Limb (tissue), 2 donors: ENCODE measurements around the gene ERMN.
"Not testable (repeated sequence)": the region's sequence is repeated elsewhere in the genome, so short reads cannot be mapped to it uniquely, and the experiment has no call there.

Source experiments
- DNase-seq, 2 donors: peaks; one replicate each; pipeline ENCODE4 v3.0.0-alpha.2; 2016; ENCODE audit errors: extremely low spot score in 2 of 2

The ERMN gene, protein sequence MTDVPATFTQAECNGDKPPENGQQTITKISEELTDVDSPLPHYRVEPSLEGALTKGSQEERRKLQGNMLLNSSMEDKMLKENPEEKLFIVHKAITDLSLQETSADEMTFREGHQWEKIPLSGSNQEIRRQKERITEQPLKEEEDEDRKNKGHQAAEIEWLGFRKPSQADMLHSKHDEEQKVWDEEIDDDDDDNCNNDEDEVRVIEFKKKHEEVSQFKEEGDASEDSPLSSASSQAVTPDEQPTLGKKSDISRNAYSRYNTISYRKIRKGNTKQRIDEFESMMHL

DNA sequence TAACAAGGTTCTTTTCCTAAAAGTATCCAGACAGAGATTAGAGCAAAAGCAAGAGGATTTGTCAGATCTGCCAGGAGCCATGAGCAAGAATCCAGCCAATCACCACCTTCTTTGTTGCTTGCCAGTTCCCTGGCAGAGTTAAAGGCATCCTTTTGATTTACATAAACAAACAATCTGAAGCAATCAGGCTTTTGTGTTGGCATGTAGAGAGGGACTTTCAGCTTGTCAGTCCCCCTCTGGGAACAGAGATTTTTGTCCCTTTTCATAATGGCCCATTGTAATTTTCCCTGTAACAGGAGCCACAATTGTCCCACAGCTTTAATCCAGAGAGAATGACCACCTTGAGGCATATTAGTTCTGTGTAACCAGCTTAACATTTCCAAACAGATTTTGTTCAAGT lies at the start of gene ERMN:
Gene ERMN (minus strand): TSS at position 39 of the 400 bp plus-strand sequence. CDS start 182 bp downstream, outside the sequence.
- no peak for DNase-seq

DNA sequence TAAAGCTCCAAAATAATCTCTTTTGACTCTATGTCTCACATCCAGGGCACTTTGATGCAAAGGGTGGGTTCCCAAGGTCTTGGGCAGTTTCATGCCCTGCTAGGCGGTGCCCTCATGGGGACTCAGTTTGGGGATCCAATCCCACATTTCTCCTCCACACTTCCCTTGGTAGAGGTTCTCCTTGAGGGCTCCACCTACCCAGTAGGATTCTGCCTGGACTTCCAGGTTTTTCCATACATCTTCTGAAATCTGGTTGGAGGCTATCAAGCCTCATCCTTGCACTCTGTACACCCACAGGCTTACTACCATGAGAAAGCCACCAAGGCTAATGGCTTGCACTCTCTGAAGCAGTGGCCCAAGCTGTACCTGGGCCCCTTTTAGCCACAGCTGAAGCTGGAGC lies 49.8 kb upstream of the ERMN start:
- no peak for DNase-seq

DNA sequence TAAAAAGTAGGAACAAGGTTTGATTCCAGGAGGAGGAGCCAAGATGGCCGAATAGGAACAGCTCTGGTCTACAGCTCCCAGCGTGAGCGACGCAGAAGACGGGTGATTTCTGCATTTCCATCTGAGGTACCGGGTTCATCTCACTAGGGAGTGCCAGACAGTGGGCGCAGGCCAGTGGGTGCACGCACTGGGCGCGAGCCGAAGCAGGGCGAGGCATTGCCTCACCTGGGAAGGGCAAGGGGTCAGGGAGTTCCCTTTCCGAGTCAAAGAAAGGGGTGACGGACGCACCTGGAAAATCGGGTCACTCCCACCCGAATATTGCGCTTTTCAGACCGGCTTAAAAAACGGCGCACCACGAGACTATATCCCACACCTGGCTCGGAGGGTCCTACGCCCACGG lies 42.9 kb upstream of the ERMN start:
- not testable (repeated sequence) for DNase-seq

DNA sequence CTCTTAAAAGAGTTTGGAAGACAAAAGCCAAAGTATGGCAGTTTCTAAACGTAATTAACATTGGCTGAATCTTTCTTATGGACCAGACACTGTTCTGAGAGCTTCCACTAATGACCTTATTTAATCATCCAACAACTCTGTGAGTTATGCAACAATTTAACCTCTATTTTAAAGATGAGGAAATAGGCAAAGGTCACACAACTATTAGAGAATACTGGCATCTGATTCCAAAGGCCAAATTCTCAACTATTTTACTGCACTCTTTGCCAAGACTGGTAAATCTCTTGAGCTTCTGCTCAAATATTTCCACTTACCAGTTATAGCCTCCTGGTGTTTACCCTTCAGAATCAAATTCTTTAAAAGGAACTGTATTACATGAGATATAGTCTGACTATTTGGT lies 42.1 kb upstream of the ERMN start:
- DNase-seq: no peak

GRCh38 chr2:157364257-157364974 lies 38.8 kb upstream of the ERMN start:
- no peak for DNase-seq

DNA sequence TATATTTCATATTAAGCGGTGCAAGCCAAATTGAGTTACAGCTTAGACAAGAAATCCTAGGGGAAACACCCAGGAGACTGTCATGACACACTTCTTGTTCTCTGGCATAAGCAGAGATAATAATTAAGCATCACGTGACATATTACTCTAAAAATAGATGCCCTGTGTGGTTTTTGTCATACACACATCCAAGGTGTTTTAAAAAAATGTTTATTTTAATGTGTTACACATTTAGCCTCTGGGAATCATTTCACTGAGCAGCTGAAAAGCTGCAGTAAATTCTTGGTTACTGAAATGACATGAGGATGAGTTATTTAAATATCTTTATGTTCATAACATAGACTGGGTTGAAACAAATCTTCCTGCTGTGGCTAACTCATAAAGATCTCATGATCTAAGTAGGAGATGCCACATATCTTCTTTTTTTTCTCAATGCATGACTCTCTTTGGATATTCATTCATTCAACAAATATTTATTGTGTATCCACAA lies 38.0 kb upstream of the ERMN start:
- no peak for DNase-seq

- no peak for DNase-seq
These were observed 37.0 kb upstream of the ERMN start for GRCh38 chr2:157362627-157363026.

GRCh38 chr2:157361526-157361925 lies 35.9 kb upstream of the ERMN start:
- no peak for DNase-seq

DNA sequence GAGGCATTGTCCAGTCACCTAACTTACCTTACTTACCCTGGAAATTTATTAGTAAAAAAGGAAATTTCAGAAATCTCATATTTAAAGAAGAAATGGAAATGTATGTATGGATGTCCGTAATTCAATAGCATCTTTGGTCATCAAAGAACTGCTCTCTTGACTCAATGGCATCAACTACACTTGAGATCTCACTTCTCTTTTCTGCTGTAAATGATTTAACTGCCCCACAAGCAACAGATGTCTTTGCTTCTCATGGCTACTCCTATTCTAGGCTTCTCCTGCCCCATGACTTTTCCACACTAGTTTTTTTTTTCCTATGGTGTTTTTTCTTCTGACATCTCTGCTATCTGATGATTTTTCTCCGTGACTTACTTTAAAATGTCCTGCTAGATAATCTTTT lies 34.0 kb upstream of the ERMN start:
- DNase-seq: no peak

- DNase-seq: no peak
These were observed 30.0 kb upstream of the ERMN start for GRCh38 chr2:157355618-157356017.

GRCh38 chr2:157349949-157350515 lies 24.4 kb upstream of the ERMN start:
- DNase-seq: no peak

DNA sequence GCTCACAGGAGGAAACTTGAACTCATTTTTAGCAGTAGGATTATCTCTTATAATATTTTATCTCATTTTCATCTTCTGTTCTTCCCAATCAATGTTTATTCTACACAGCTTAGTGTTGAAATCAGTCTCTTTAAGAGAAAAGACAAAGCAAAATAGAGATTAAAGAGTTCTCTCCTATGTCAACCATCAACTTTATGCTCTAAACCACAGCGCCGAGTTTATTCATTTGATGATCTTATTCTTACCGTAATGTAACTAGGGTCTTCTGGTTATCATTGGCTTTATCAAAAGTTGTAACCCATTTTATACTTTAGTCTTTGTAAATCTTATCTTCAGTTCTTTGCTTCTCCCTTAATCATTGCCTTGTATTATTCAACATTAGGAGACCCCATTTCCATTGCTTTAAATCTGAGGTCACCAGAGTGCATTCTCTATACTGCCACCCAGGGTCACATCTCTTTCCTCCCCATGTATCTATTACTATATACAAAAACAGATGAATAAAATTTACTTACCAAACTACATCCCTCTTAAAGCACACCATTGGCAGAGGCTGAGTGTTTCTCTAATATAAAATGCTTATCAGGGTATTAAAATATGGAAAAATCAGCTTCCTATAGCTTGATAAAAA lies 22.8 kb upstream of the ERMN start:
- DNase-seq: no peak

DNA sequence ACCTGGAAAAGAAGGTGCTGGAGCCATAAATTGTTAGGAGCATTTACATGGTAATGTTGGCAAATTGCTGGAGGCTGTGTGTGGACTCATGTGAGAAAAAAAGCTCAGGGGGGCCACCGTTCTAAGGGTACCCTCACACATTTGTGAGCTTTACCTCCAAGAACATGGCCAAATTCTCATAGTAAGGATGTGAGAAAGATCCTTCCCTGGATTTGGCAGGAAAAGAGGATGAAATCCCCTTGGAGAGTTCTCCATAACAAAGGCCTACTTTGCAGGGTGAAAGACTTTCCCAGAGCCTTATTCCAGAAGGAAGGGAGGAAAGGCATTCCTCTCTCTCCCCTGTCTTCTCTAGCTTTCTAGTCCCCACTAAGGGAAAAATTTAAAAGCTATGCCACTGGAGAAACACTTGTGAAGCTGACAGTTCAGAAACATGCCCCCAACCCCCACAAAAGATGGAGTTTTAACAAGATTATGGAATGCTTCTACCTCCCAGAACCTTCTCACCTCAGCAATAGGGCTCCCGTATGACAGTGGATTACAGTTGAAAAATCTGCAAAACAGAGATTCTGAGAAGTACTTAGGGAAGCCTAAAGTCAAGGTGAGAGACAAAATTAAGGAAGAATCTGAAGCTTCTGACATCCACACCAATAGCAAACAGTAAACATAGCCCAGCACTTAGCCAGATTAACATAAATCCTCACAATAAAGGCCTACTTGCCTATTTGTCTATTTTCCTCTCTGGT lies 20.2 kb upstream of the ERMN start:
- DNase-seq: no peak

DNA sequence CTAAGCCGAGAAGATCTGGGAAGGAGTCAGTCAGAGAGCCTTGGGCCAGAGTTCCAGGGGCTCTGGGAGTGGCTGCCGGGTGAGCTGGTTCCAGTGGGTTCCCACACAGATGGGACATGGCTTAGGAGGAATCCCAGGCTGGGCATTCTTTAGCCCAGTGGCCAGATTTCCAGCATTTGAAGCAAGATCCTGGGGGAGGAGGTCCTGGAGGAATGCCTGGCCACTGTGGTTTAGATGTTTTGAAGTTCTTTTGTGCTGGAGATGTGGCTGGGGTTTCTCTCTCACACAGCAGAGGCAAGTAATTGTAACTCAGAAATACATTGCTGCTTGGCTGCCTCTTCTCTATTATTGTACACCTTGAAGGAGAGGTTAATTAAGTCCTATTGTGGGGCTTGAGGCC lies 15.8 kb upstream of the ERMN start:
- DNase-seq: not testable (repeated sequence)

GRCh38 chr2:157339965-157340655 lies 14.5 kb upstream of the ERMN start:
- no peak for DNase-seq

- DNase-seq: no peak
These were observed 12.4 kb upstream of the ERMN start for GRCh38 chr2:157337978-157338377.

- DNase-seq: no peak
These were observed 10.8 kb upstream of the ERMN start for GRCh38 chr2:157336137-157337010.

DNA sequence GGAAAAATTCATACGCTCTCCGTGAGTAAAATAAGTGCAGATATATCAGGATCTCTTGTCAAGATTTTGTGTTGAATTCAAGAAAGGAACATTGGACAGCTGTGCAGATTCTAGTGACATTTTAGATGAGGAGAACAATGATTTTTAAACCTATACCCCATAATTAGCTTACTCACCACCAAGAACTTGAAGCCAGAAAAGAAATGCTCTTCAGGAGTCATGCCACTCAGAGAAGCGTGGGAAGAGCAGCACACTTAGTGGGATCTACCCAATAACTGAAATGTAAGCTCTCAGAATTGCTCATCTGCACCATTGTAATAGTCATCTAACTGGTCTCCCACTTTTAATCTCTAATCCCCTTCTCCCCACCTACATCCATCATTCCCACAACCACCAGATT lies 9.2 kb upstream of the ERMN start:
- no peak for DNase-seq

GRCh38 chr2:157334335-157334734 lies 8.7 kb upstream of the ERMN start:
- DNase-seq: no peak
